ENCODE data around the gene CPSF7.
"Not testable (repeated sequence)": the region's sequence is repeated elsewhere in the genome, so short reads cannot be mapped to it uniquely, and the experiment has no call there.

The CPSF7 gene

DNA sequence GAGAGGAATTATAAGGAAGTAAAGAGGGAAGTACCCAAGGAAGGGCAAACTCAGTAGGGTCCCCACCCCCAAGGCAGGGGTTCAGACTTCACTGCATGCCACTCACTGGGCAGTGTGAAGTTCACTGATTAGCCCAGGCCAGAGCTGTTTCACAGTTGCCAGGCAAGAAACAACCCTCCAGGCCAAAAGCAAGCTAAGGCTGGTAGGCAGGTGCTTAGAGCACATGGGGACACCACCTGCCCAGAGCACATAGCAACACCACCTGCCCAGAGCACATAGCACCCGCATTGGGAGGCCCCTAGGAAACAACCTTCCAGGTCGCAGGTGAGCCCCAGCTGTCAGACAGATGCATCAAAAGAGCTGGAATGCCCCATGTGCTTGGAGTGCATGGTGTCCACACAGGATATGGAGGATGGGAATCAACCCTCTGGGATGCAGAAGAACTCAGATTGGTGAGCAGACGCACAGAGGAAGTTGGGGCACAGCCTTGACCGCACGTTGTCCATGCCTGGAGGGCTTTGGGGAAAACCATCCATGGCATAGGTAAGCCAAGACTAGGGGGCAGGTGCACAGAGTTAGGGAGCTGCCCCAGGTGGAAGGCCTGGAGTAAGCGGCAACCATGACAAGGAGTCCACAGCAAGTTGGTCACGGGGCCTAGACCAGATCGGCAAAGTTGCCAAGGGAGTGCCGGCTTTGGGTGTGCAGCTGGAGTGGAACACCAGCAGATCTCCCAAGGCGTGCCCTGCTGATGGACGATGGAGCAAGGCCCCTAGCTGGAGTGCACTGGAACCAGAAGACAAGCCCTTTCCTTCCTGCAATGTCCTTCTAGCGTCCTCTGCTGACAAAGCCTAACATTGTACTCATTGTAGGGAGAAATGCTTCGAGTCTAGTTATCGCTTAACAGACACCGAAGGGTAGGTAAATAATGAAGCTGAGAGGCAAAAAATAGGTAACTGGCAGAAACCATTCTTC lies 45.2 kb downstream of the CPSF7 start:
- DNase-seq (ENCODE audit: low spot score) = no peak

DNA sequence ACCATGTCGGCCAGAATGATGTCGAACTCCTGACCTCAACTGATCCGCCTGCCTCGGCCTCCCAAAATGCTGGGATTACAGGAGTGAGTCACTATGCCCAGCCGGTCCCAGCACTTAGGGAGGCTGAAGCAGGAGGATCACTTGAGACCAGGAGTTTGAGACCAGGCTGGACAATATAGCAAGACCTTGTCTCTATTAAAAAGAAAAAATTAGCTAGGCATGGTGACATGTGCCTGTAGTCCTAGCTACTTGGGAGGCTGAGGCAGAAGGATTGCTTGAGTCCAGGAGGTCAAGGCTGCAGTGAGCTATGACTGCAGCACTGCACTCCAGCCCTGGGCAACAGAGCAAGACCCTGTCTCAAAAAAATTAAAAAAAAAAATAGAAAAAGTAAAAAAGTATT lies 45.9 kb downstream of the CPSF7 start:
- not testable (repeated sequence) for DNase-seq (ENCODE audit: low spot score)

DNA sequence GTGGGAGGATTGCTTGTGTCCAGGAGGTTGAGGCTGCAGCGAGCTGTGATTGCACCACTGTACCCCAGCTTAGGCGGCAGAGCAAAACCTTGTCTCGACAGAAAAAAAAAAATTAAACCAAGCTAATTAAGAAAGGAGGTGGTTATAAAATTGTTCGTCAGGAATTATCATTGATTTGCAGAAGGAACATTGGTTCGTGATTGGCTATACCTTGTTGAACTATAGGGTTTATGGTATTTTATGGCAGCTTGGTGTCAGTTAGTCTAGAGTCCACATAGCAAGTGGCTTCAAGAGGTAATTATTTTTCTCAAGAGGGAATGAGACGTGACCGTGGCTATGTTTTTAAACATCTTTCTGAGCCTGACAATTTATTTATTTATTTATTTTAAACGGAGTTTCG lies 48.9 kb downstream of the CPSF7 start:
- DNase-seq (ENCODE audit: low spot score) = no peak

DNA sequence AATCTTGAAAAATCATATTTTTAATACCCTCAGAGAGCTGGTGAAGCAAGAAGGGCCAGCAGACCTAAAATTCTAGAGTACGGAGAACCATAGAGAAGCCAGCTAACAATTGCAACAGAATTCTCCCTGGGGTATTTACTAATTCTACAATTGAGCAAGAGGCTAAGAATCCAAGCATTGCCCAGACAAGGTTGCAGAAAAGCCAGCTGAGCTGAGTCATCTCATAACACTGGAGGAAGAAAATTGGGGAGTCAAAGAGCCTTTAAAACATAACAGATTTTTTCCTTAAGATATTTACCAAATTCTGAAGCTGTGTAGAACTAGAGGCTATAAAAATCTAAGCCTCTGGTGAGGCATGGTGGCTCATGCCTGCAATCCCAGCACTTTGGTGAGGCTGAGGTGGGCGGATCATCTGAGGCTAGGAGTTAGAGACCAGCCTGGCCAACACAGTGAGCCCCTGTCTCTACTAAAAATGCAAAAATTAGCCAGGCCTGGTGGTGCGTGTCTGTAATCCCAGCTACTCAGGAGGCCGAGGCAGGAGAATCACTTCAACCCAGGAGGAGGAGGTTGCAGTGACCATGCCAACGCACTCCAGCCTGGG lies 51.0 kb downstream of the CPSF7 start:
- no peak for DNase-seq (ENCODE audit: low spot score)

DNA sequence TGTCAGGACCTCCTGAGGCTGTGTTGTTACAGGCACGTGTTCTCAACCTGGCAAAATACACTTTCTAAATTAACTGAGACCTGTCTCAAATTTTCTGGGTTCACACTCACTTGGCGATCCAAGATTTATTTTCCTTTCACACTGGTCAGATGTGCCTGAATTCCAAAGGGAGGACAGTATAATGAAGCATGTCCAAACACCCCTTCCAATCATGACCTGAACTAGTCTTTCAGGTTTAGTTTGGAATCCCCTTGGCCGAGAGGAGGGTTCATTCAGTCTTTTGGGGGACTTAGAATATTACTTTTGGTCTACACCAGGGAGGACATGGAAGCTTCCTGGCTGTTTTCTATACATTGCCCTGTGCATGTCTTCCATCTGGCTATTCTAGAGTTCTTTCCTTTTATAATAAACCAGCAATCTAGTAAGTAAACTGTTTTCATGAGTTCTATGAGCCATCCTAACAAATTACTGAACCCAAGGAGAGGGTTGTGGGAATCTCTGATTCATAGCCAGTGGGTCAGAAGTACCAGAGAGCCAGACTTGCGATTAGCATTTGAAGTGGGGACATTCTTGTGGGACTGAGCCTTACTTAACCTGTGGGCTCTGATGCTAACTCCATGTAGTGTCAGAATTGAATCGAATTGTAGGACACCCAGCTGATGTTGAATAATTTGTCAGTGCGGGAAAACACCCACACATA lies 52.2 kb downstream of the CPSF7 start:
- no peak for DNase-seq (ENCODE audit: low spot score)

DNA sequence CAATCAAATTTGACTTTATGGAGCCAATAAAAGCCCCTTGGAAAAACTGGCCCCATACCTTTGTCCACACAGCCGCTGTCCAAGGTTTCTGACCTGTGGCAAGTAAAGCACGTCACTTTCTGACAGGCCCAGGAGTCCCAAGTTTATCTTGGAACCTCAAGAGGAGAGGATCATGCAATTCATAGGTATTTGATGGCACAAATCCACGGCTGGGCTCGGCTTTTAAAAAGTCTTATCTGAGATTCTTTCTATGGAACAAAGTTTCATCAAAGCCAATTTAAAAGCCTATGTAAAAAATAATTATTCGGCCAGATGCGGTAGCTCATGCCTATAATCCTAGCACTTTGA lies 54.0 kb downstream of the CPSF7 start:
- no peak for DNase-seq (ENCODE audit: low spot score)

DNA sequence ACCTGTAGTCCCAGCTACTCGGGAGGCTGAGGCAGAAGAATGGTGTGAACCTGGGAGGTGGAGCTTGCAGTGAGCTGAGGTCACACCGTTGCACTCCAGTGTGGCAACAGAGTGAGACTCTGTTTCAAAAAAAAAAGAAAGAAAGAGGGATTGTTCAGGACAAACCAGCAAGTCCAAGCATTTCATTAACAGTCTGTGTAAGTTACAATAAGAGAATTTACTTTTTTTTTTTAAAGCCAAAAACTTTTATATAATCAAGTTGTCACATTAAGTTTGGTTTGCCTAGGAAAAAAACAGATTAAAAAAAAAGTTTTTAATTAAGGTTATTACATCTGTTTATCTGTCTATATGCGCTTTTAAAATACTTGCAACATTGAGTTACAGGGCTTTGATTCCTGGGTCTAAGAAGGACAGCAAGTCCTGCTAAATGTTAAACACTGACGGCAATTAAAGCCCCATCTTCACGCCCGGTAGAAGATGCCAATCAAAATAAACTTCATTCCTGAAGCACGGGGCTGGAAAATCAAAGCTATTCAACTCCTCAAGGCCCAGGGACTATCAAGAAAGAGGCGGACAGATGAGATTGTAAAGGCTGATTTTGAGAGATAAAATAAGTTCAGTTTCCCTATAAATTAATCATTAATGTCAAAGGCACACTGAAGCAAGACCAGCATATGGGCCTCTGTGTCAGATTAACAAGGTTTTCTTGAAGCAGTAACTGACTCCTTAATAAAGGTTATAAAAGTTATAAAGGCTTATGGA lies 56.9 kb downstream of the CPSF7 start:
- no peak for DNase-seq (ENCODE audit: low spot score)

DNA sequence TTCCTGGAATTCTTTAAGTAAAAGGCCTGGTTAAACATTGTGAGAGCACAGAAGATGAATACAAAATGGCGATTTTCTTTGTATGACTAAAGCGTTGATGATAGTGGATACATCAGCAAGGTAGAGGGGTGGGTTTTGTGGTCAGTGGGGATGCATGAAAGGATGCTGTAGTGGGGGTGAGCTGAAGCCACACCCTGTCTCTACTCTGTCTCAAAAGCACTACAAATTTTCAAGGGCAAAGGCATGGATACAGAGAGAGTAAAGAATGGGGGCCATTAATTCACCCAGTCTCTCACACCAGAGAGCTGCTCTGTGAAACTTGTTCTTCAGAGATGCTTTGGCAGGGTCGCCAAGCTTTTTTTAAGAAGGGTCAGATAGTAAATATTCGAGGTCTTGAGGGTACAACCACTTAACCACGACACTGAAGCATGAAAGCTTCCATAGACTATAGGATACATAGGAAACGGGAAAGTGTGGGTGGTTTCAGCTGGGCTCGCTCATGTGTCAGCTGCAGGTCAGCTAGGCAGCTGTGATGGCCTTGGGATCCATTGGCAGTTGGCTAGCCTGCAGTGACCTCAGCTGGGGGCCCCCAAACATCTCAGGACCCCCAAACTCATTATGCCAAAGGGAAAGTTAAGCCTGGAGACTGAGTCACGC lies 59.3 kb downstream of the CPSF7 start:
- DNase-seq (ENCODE audit: low spot score) = no peak

DNA sequence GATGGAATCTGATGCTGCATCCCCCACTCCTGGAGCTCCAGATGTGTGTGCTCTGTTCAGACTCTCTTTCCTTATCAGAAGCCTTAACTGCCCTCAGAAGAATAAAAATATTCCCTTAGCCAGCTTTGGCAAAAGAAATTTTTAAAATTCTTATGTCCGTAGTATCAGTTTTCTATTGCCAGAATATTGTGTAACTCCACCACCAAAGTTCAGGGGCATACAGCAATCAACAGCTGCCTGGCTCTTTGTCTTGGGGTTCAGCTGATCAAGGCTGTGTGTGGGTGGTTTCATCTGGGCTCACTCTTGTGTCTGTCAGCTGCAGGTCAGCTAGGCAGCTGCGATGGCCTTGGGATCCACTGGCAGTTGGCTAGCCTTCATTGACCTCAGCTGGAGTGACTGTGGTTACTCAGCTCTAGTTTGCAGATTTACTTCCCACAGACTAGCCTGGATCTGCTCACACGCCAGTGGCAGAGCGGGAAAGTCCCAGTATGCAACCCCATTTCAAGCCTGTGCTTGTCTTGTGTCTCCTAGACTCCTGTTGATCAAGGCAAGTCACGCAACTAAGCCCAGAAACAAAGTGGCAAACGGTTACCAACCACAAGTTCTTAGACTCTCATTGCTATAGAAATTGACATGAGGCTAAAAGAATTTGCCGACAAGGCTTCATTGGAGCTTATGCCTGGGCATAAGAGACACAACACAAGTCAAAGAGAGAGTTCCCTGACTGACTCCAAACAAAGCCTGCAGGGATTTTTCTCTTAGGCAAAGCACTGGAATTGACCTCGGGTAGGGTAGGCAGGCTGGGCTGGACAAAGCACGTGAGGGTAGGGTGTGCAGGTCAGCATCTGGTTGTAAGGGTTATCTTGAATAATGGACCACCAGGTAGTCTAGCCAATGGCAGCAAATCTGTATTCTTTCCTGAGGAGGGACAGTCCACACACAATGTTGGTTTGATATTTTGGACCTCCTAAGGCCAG lies 60.1 kb downstream of the CPSF7 start:
- DNase-seq (ENCODE audit: low spot score) = peak; percentile 29

DNA sequence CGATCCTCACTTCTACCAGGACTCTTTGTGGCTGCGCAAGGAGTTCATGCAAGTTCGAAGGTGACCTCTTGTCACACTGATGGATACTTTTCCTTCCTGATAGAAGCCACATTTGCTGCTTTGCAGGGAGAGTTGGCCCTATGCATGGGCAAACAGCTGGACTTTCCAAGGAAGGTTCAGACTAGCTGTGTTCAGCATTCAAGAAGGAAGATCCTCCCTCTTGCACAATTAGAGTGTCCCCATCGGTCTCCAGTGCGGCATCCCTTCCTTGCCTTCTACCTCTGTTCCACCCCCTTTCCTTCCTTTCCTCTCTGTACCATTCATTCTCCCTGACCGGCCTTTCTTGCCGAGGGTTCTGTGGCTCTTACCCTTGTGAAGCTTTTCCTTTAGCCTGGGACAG lies 61.1 kb downstream of the CPSF7 start:
- DNase-seq (ENCODE audit: low spot score) = no peak

DNA sequence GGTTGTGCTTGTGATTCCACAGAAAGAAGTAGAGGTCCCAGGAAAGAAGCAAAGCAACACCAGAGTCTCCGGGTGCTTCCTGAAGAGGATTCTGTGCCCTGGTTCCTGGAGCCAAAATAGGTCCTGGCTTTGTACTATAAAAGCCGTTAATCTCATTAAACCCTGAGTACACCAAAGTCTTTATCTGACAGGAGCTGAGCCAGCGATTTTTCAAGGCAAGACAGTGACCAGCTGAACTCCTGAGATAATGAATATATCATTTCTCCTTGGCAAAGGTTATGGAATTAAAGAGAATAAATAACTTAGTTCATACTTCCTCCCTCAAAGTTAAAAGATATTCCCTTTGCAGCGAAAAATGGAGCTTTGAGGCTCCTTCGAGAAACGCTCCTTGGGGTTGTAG lies 62.4 kb downstream of the CPSF7 start:
- DNase-seq (ENCODE audit: low spot score) = no peak

DNA sequence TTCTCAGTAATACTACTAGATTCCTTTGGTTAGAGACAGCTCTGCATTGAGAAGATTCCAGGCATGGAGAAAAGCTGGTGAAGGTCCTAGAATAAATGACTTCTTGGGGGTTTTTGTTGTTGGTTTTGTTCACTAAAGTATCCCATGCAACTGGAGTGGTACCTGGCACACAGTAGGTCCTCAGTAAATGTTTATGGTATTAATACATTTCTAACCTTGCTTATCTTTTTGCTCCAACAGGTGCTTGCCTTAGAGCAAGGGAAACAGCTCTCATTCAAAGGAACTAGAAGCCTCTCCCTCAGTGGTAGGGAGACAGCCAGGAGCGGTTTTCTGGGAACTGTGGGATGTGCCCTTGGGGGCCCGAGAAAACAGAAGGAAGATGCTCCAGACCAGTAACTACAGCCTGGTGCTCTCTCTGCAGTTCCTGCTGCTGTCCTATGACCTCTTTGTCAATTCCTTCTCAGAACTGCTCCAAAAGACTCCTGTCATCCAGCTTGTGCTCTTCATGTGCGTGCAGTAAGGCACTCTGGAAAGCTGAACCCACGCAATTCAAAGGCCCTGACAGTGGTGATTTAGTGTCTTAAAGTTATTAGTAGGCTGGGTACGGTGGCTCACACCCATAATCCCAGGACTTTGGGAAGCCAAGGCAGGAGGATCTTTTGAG lies 65.6 kb downstream of the CPSF7 start:
- no peak for DNase-seq (ENCODE audit: low spot score)

DNA sequence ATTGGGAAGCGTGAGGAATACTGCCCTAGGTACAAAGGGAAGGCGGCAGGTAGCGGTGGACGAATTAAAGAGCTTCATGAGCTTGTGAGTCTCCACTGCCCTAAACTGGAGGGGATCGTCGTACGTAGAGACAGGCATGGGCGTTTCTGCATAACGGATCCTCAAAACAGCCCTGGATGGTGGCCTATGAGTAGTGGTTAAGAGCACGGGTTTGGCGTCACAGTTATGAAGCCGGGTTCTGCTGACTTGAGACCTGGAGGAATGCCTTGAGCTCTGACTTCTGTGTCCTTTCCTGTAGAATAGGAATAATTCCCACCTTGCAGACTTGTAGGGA lies 67.3 kb downstream of the CPSF7 start:
- peak; percentile 30 for DNase-seq (ENCODE audit: low spot score)

DNA sequence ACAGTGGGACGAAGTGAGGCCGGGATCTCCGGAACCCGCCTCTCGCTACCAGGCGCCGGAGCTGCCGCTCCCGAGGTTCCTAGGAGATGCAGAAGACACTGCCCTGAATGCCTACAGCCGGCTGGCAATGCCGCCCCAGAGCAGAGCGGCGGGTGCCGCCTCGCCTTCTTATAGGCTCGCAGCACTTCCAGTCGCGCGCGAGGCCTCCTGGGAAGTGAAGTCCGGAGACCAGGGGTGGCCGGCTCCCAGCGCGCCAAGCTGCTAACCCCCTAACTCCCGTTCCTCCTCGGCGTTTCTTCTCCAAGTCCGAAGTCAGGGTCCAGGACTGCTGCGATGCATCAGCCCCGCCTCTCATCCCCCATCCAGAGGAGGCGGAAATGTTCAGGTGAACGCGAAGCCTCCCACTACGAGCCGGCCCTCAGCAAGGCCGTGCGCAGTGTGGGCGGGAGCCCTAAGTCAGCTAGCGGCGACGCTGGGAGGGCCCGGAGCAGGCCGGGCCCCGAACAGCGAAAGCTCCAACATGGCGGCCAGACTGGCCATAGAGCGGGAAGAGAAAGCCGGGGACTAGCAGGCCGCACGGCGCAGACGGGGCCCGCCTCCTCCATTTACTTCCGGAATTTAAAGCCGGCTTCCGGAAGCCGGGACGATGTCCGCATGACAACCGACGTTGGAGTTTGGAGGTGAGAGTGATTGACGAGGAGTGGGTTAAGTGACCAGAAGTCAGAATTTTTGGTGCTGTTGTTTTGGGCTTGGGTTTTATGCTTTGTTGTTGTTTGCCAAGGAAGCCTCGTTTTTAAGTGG lies 67.8 kb downstream of the CPSF7 start, which contains the start of the genes CYB561A3 and TMEM138:
CYB561A3 (minus strand) TSS at position 142 of the 801 bp plus-strand sequence. CDS start 5,169 bp downstream, outside the sequence.
TMEM138 (plus strand) TSS at position 634 of the 801 bp plus-strand sequence. CDS start 2,017 bp downstream, outside the sequence.
- DNase-seq (ENCODE audit: low spot score) = peak; percentile 96

DNA sequence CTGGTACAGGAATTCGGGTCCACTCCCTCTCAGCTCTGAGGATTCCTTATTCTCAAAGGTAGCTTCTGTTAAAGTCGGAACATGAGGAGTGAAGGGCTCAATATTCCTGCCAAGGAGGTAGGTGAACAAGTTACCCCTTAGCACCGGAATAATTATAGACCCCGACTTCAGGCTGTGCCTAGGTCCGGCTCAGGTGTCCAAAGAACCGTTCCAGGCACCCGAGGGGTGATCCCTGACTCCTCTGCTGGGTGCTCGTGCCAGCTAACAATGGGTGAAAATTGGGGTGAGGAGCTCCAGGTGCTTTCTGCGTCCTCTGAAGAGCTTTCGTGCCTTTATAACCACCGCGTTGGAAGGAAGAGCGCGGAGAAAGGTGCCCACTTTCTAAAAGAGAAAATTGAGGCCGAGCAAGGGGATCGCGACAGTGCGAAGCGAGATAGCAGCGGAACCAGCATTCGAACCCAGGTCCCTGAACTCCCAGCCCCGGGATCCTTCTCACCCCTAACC lies 68.5 kb downstream of the CPSF7 start:
- DNase-seq (ENCODE audit: low spot score) = no peak

DNA sequence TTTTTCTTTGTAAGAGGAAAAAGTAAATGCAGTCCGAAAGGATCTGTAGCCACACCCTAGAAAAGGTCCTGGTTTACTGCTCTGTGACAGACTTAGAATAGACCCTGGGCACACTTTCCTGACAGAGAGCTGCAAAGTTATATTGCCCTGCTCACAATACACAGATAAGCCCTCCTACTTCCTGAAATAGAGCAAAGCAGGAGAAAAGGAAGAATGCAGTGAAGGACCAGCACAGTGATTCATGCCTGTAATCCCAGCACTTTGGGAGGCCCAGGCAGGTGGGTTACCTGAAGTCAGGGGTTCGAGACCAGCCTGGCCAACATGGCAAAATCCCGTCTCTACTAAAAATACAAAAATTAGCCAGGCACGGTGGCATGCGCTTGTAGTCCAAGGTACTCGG lies 70.3 kb downstream of the CPSF7 start:
- no peak for DNase-seq (ENCODE audit: low spot score)

DNA sequence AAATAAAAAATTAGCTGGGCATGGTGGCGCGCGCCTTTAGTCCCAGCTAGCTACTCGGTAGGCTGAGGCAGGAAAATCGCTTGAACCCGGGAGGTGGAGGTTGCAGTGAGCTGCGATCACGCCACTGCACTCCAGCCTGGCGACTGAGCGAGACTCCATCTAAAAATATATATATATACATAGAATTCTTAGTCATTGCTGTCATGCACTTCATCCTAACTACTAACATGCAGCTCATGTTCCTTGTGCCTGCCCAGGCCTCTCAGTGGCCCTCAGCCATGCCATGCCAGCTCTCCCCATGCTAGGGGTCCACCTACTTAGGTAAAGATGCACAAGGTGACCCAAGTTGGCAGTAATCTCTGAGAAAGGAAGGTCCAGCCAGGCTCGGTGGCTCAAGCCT lies 71.2 kb downstream of the CPSF7 start:
- no peak for DNase-seq (ENCODE audit: low spot score)

DNA sequence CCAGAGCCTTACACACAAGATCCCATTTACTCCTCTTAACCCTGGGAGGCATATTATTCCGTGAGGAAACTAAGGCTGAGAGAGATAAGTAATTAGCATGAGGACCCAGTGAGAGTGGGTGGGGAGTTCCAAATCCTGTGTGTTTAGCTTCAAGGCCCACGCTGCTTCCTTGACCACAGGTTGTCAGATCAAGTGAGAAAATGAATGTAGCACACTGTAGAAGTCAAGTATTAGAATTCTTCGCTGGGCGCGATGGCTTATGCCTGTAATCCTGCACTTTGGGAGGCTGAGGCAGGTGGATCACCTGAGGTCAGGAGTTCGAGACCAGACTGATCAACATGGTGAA lies 71.9 kb downstream of the CPSF7 start:
- no peak for DNase-seq (ENCODE audit: low spot score)
